GM19463 (cell line): ENCODE data around the gene METTL27.
"Not testable (repeated sequence)": the region's sequence is repeated elsewhere in the genome, so short reads cannot be mapped to it uniquely, and the experiment has no call there.

Experiments used
- ATAC-seq: cut with Tn5 transposase; IDR thresholded peaks from one replicate; pipeline ENCODE4 v1.9.1; 2021; ENCODE audit warnings: mild to moderate bottlenecking, moderate library complexity; ENCODE audit not compliant: unreplicated experiment

The METTL27 gene

GRCh38 chr7:73822319-73823173, 19.8 kb downstream of the METTL27 start:
- ATAC-seq = no peak

- not testable (repeated sequence) for ATAC-seq
These were observed 20.6 kb downstream of the METTL27 start for GRCh38 chr7:73821597-73822285.

- ATAC-seq = no peak
These were observed 22.3 kb downstream of the METTL27 start for GRCh38 chr7:73820013-73820412.

DNA sequence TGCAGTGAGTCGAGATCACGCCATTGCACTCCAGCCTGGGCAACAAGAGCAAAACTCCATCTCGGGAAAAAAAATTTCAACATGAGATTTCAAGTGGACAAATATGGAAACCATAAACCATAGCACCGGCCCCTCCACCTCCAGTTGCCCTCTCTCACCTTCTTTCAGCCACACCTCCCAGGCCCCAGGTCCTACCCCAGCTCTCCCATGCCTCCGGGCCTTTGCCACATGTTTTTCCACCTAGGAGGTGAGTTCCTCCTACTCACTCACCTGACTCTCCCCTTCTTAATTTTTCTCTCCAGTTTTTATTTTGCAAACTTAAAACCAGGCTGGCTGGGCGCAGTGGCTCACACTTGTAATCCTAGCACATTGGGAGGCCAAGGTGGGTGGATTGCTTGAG, 25.2 kb downstream of the METTL27 start:
- ATAC-seq = no peak

DNA sequence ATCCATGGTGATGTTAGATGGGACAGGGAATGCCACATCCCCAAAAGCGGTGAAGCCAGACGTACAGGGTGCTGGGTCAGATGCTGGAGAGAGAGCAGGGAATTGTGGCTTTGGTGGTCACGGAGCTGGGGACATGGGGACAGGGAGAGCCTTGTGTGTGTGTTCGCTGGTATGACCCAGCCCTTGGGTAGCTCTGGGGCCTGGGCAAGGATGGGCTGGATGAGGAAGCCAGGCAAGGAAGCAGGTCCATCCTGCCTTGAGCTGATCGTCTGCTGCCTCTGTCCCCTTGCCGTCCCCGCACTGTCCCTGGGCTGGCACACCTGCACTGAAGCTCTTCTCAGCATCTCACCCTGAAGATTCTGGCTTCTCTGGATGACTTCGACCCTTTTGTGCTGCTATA, 26.9 kb downstream of the METTL27 start:
- no peak for ATAC-seq

- ATAC-seq = no peak
These were observed 29.3 kb downstream of the METTL27 start for GRCh38 chr7:73812996-73813395.

- ATAC-seq = no peak
These were observed 30.6 kb downstream of the METTL27 start for GRCh38 chr7:73811760-73812168.

GRCh38 chr7:73810998-73811360, 31.3 kb downstream of the METTL27 start:
- ATAC-seq = no peak

DNA sequence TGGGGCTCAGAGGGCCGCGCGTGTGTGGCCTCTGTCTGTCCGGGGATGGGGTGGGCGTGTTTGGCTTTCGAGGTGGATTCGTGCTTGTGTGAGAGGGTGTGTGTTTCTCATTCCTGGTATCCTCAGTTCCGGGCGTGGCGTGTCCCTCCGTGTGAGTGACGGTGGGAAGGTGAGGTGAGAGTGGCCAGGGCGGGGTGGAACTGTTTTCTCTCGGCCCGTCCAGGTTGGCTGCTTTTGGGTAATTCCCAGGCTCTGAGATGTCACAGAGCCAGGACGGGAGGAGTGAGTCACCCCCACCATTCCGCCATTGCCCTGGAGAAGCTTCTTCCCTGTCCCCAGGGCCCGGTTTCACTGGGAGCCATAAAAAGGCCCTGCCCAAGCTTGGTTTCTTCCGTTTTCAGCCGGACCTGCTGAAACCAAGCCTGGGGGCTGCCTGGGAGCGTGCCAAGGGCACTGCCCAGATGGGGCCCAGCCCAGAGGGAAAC, 32.8 kb downstream of the METTL27 start:
- ATAC-seq = no peak

- no peak for ATAC-seq
These were observed 39.9 kb downstream of the METTL27 start for GRCh38 chr7:73802459-73802858.

GRCh38 chr7:73801577-73801976, 40.7 kb downstream of the METTL27 start:
- no peak for ATAC-seq

GRCh38 chr7:73799282-73800141, 42.8 kb downstream of the METTL27 start:
- no peak for ATAC-seq

DNA sequence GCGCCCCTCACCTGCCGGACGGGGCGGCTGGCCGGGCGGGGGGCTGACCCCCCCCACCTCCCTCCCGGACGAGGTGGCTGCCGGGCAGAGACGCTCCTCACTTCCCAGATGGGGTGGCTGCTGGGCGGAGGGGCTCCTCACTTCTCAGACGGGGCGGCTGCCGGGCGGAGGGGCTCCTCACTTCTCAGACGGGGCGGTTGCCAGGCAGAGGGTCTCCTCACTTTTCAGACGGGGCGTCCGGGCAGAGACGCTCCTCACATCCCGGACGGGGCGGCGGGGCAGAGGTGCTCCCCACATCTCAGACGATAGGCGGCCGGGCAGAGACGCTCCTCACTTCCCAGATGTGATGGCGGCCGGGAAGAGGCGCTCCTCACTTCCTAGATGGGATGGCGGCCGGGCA, 45.1 kb downstream of the METTL27 start:
- ATAC-seq = not testable (repeated sequence)

GRCh38 chr7:73796656-73797055, 45.7 kb downstream of the METTL27 start:
- ATAC-seq = not testable (repeated sequence)

DNA sequence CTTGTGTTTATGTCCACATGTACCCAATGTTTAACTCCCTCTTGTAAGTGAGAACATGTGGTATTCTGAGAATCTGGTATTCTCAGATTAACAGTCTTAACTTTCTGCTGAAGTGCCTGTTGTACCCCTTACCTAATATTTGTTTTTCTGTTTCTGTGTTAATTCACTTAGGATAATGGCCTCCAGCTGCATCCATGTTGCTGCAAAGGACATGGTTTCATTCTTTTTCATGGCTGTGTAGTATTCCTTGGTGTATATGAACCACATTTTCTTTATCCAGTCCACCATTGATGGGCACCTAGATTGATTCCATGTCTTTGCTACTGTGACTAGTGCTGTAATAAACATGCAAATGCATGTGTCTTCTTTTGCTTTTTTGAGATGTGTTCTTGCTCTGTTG, 47.1 kb downstream of the METTL27 start:
- not testable (repeated sequence) for ATAC-seq

DNA sequence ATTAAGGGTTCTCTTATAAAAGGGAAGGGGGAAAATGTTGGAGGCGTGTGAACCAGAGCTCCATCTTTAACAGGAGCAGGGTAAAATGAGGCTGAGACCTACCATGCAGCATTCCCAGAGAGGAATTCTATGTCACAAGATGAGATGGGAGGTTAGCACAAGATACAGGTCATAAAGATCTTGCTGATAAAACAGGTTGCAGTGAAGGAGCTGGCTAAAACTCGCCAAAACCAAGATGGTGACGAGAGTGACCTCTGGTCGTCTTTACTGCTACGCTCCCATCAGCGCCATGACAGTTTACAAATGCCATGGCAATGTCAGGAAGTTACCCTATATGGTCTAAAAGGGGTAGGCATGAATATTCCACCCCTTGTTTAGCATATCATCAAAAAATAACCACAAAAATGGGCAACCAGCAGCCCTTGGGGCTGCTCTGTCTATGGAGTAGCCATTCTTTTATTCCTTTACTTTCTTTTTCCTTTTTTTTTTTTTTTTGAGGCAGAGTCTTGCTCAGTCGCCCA, 51.1 kb downstream of the METTL27 start:
- ATAC-seq = not testable (repeated sequence)

- ATAC-seq = no peak
These were observed 53.3 kb downstream of the METTL27 start for GRCh38 chr7:73789051-73789450.

- not testable (repeated sequence) for ATAC-seq
These were observed 54.6 kb downstream of the METTL27 start for GRCh38 chr7:73787786-73788048.

- ATAC-seq = no peak
These were observed 55.7 kb downstream of the METTL27 start for GRCh38 chr7:73786588-73786987.
